K562 (cell line): ENCODE measurements around the gene DUS1L. TPM values are rescaled to one million over a fixed set of nuclear protein-coding genes. Genes with fewer than 3 reads are reported as not detected.
A peak's percentile ranks its signal among the peaks of the same experiment; 100 is the strongest.

Experiments used
- CCNT2 ChIP-seq: IDR thresholded peaks from 2 replicates; pipeline ENCODE4 v1.6.1; 2011; ENCODE audit warnings: borderline replicate concordance, low read depth, mild to moderate bottlenecking, moderate library complexity, mixed read lengths, low read length; ENCODE audit not compliant: insufficient read length; ENCODE audit errors: extremely low read depth
- CHD2 ChIP-seq: IDR thresholded peaks from 2 replicates; pipeline ENCODE4 v1.6.1; 2011; ENCODE audit warnings: low read depth, low read length
- FOXM1 ChIP-seq, 2 experiments: fragments of 450-650 bp in 1 of 2; sonication (generic) in 1 of 2; formaldehyde crosslinking in 1 of 2; IDR thresholded peaks; 2 replicates each; pipeline versions ENCODE4 v1.6.1 to v1.9.0; 2017 to 2022; ENCODE audit warnings: low read depth in 2 of 2, mild to moderate bottlenecking in 2 of 2, missing genetic modification reagents in 1 of 2, moderate library complexity in 1 of 2
- MGA ChIP-seq: fragments of 450-650 bp; IDR thresholded peaks from 2 replicates; pipeline ENCODE4 v1.6.1; 2016; ENCODE audit warnings: mild to moderate bottlenecking, moderate library complexity
- MYNN ChIP-seq, 2 experiments: sonication (generic); formaldehyde crosslinking in 1 of 2; IDR thresholded peaks; 2 replicates each; pipeline versions ENCODE4 v1.5.0 to v1.6.1; 2016 to 2020; ENCODE audit warnings: antibody characterized with exemption in 1 of 2, missing genetic modification reagents in 1 of 2
- NCOR1 ChIP-seq: fragments of 450-650 bp; IDR thresholded peaks from 2 replicates; pipeline ENCODE4 v1.6.1; 2016; ENCODE audit warnings: mild to moderate bottlenecking, moderate library complexity
- NFIC ChIP-seq: fragments of 450-650 bp; IDR thresholded peaks from 2 replicates; pipeline ENCODE4 v1.6.1; 2017; ENCODE audit warnings: mild to moderate bottlenecking, inconsistent platforms
- POLR2AphosphoS2 ChIP-seq: IDR thresholded peaks from 2 replicates; pipeline ENCODE4 v1.6.1; 2012; ENCODE audit warnings: low read length, improper control_type of control experiment
- RAD51 ChIP-seq: fragments of 450-650 bp; IDR thresholded peaks from 2 replicates; pipeline ENCODE4 v1.7.1; 2016; ENCODE audit warnings: low read depth, mild to moderate bottlenecking, borderline replicate concordance
- polyA plus RNA-seq, 8 experiments: library from polyadenylated mRNA; depleted of rRNA in 4 of 8; stranded (reverse) in 5 of 8; unstranded in 3 of 8; fragments of >200 nt; fragmentation: Nextera tagmentation in 2 of 8; fragmentation: Illumina TruSeq in 1 of 8; extraction: Ambion mirVana in 2 of 8; extraction: Trizol in 1 of 8; gene quantifications; 2 replicates each; pipeline versions ENCODE4 v1.2.1 to v1.2.3, GENCODE V29; 2011 to 2014; ENCODE audit warnings: inconsistent platforms in 1 of 8, missing spikeins in 1 of 8
- total RNA-seq, 7 experiments: library from RNA; depleted of rRNA in 6 of 7; stranded (reverse); fragments of >200 nt in 6 of 7; fragmentation: Illumina TruSeq in 2 of 7; extraction: Trizol in 2 of 7; gene quantifications; 2 replicates each; pipeline versions ENCODE4 v1.2.1 to v1.2.3, GENCODE V29; 2011 to 2021; ENCODE audit warnings: low replicate concordance in 1 of 7
- TF ChIP-seq, protein P1 (sequence below): fragments of 450-650 bp; IDR thresholded peaks from 2 replicates; pipeline ENCODE4 v1.6.1; 2018; ENCODE audit warnings: mild to moderate bottlenecking, low read depth; ENCODE audit not compliant: partially characterized antibody
- TF ChIP-seq, protein P2 (sequence below), 2 experiments: fragments of 450-650 bp; IDR thresholded peaks; 2 replicates each; pipeline ENCODE4 v1.6.1; 2016

Gene DUS1L
- total and polyA plus RNA-seq, 9 of the 15 experiments (the other 6 are each of a cell fraction or from before 2014, with no cell fraction given) = 7.8 to 210 (median 83.9) TPM

DNA sequence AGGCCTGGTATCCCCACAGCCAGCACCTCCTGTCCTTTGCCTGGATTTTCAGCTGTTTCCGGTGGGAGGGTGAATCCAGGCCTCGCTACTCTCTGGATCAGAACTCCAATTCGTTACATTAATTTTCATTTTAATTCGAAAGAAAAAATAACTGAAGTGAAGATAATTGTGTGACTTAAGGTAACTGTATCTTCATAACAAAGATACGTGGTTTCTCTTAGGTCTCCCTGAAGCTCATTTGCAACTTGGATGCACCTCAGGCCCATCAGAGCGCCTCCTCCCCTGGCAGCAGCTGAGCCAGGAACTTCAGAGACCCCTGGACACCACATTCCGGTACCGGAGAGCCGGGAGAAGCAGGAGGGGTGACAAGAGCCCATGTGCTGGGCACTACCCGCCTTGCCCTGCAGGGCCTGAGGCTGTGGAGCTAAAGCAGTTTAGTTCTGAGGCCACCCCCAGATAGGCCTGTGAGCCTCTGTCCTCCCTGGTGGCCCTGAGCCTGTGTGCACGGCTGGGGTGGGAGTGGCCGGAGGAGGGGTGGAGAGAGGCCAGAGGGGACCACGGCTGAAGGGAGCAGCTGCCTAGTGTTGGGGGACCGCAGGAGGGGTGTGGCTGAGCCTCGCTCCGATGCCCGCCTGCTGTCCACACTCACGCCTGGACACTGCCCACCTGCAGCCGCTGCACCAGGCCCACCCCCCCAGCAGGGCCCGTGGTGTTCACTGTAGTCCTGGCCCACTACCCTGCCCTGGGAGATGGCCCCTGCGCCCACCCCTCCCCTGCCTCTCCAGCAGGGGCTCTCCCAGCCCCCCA, 11.4 kb upstream of the DUS1L start (continued):
- TF ChIP-seq, protein P1, sequence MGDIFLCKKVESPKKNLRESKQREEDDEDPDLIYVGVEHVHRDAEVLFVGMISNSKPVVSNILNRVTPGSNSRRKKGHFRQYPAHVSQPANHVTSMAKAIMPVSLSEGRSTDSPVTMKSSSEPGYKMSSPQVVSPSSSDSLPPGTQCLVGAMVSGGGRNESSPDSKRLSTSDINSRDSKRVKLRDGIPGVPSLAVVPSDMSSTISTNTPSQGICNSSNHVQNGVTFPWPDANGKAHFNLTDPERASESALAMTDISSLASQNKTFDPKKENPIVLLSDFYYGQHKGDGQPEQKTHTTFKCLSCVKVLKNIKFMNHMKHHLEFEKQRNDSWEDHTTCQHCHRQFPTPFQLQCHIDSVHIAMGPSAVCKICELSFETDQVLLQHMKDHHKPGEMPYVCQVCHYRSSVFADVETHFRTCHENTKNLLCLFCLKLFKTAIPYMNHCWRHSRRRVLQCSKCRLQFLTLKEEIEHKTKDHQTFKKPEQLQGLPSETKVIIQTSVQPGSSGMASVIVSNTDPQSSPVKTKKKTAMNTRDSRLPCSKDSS = no peak
- TF ChIP-seq FOXM1 (IDR thresholded peaks at IDR 0.05; ENCODE audit: low read depth) = no peak
- peak; percentile 66; the same call in 1 of the 2 replicates for TF ChIP-seq FOXM1 (CRISPR knock-in tag; IDR thresholded peaks at IDR 0.05; ENCODE audit: low read depth)
- TF ChIP-seq CCNT2 = peak; percentile 63
- TF ChIP-seq MYNN (IDR thresholded peaks at IDR 0.05) = peak; percentile 45; the same call in 1 of the 2 replicates
- no peak for TF ChIP-seq MYNN (CRISPR knock-in tag; IDR thresholded peaks at IDR 0.05)
- TF ChIP-seq NCOR1 = 0 out of 2 replicates have a peak, but pooled peaks have one; percentile 18
- TF ChIP-seq RAD51 = no peak
- TF ChIP-seq CHD2 = peak; percentile 37; the same call in 1 of the 2 replicates
- TF ChIP-seq, protein P2, sequence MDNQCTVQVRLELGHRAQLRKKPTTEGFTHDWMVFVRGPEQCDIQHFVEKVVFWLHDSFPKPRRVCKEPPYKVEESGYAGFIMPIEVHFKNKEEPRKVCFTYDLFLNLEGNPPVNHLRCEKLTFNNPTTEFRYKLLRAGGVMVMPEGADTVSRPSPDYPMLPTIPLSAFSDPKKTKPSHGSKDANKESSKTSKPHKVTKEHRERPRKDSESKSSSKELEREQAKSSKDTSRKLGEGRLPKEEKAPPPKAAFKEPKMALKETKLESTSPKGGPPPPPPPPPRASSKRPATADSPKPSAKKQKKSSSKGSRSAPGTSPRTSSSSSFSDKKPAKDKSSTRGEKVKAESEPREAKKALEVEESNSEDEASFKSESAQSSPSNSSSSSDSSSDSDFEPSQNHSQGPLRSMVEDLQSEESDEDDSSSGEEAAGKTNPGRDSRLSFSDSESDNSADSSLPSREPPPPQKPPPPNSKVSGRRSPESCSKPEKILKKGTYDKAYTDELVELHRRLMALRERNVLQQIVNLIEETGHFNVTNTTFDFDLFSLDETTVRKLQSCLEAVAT (IDR thresholded peaks at IDR 0.05) = no peak
- 0 out of 2 replicates have a peak, but pooled peaks have one; percentile 6 for TF ChIP-seq NFIC
- TF ChIP-seq MGA = no peak
- peak; percentile 86 for TF ChIP-seq POLR2AphosphoS2
